RWPE2 (cell line): Measurements from ENCODE around the gene BIRC2.

ENCODE experiments used
- ATAC-seq: fragments of 200-7000 bp; cut with Tn5 transposase; 3 replicates; pipeline ENCODE4 v1.9.1; 2021; ENCODE audit warnings: low read depth
- DNase-seq: peaks from one replicate; pipeline ENCODE4 v3.0.0-alpha.2; 2020; ENCODE audit warnings: low spot score
- H3K27ac ChIP-seq: fragments of 450-650 bp; 2 replicates; pipeline ENCODE4 v1.5.1; 2017; ENCODE audit warnings: mild to moderate bottlenecking; ENCODE audit not compliant: poor library complexity, severe bottlenecking
- H3K27me3 ChIP-seq: fragments of 250-450 bp; sonication (Bioruptor Pico); 2 replicates; pipeline ENCODE4 v1.5.1; 2021; ENCODE audit warnings: mild to moderate bottlenecking, moderate library complexity; ENCODE audit not compliant: insufficient read depth, poor library complexity, severe bottlenecking
- H3K36me3 ChIP-seq: fragments of 250-450 bp; sonication (Bioruptor Pico); 2 replicates; pipeline ENCODE4 v1.5.1; 2020; ENCODE audit warnings: low read depth, mild to moderate bottlenecking, moderate library complexity
- H3K4me1 ChIP-seq: fragments of 250-450 bp; sonication (Bioruptor Pico); 2 replicates; pipeline ENCODE4 v1.5.1; 2021; ENCODE audit warnings: mild to moderate bottlenecking, moderate library complexity; ENCODE audit not compliant: insufficient read depth, poor library complexity, severe bottlenecking
- H3K4me3 ChIP-seq: fragments of 250-450 bp; sonication (Bioruptor Pico); 2 replicates; pipeline ENCODE4 v1.5.1; 2021; ENCODE audit warnings: mild to moderate bottlenecking, moderate library complexity; ENCODE audit not compliant: severe bottlenecking
- H3K9me3 ChIP-seq: fragments of 250-450 bp; sonication (Bioruptor Pico); 2 replicates; pipeline ENCODE4 v1.5.1; 2021; ENCODE audit warnings: mild to moderate bottlenecking, moderate library complexity; ENCODE audit not compliant: severe bottlenecking
- TF ChIP-seq, protein P1 (sequence below): fragments of 450-650 bp; IDR thresholded peaks from one replicate; pipeline ENCODE4 v1.5.1; 2017; ENCODE audit warnings: mild to moderate bottlenecking, moderate library complexity; ENCODE audit not compliant: poor library complexity, severe bottlenecking

Gene BIRC2

DNA sequence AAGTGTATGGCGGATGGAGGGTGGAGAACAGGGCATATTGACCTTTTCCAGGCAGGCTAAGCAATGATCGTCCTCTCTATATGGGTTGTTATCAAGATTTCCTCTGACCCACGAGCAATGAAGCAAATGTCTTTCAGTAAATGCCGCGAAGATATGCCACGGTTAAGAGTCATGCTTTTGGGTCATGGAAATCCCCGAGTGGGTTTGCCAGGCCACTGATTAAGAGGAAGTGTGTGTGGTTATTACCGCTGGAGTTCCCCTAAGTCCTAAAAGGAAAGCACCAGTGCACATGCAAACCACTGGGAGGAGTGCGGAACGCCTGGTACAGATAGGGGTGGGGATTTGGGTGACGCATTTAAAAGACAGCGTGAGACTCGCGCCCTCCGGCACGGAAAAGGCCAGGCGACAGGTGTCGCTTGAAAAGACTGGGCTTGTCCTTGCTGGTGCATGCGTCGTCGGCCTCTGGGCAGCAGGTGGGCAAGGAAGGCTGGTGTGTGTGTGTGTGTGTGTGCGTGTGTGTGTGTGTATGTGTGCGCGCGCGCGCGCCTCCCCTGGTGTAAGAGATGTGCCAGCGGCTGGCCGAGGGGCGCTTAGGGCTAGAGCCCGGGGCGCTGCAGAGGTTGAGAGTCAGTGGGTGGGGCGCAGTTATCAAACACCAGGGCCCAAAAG lies 29.8 kb upstream of the BIRC2 start, which contains the start of gene BIRC3:
BIRC3 (plus strand) TSS at position 386 of the 669 bp plus-strand sequence. CDS start 7,026 bp downstream, outside the sequence.
- H3K4me3 ChIP-seq, result peak within 1 kb of the TSS; percentile 36
- H3K36me3 ChIP-seq, result peaks cover 5% of the 10 kb centered on the region
- TF ChIP-seq, protein P1, sequence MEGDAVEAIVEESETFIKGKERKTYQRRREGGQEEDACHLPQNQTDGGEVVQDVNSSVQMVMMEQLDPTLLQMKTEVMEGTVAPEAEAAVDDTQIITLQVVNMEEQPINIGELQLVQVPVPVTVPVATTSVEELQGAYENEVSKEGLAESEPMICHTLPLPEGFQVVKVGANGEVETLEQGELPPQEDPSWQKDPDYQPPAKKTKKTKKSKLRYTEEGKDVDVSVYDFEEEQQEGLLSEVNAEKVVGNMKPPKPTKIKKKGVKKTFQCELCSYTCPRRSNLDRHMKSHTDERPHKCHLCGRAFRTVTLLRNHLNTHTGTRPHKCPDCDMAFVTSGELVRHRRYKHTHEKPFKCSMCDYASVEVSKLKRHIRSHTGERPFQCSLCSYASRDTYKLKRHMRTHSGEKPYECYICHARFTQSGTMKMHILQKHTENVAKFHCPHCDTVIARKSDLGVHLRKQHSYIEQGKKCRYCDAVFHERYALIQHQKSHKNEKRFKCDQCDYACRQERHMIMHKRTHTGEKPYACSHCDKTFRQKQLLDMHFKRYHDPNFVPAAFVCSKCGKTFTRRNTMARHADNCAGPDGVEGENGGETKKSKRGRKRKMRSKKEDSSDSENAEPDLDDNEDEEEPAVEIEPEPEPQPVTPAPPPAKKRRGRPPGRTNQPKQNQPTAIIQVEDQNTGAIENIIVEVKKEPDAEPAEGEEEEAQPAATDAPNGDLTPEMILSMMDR, result peak; percentile 40
- ATAC-seq (peak; percentile 95), DNase-seq (peak; percentile 88)
- H3K9me3 ChIP-seq, result no peaks in the 10 kb centered on the region
- H3K4me1 ChIP-seq, result peaks cover 38% of the 10 kb centered on the region
- H3K27me3 ChIP-seq, result no peaks in the 10 kb centered on the region
- H3K27ac ChIP-seq, result peak within 1 kb of the TSS; percentile 80

DNA sequence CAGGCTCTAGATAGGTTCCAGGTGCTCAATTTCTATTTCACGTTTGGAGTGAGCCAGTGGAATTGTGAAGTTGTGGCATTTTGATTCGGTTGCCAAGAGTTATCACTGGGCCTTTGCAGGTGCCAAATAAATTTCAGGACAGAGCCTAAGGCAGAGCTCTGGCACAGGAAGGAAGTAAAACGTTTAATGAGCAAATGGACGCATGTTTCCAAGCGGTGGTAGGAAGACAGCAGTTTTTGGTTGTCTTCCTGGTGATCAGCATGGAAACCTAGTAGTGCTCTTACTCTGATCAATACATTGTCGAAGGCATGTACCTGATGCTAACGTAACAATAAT lies 29.3 kb upstream of the BIRC2 start:
- H3K27me3 ChIP-seq, result no peaks in the 10 kb centered on the region
- ATAC-seq (peak; percentile 20; the same call in 2 of the 3 replicates), DNase-seq (no peak)
- H3K9me3 ChIP-seq, result no peaks in the 10 kb centered on the region
- peak overlapping the region; percentile 36 for H3K4me3 ChIP-seq
- peaks cover 39% of the 10 kb centered on the region for H3K4me1 ChIP-seq
- TF ChIP-seq, protein P1, result peak; percentile 2
- peaks cover 6% of the 10 kb centered on the region for H3K36me3 ChIP-seq
- H3K27ac ChIP-seq, result peak overlapping the region; percentile 80

DNA sequence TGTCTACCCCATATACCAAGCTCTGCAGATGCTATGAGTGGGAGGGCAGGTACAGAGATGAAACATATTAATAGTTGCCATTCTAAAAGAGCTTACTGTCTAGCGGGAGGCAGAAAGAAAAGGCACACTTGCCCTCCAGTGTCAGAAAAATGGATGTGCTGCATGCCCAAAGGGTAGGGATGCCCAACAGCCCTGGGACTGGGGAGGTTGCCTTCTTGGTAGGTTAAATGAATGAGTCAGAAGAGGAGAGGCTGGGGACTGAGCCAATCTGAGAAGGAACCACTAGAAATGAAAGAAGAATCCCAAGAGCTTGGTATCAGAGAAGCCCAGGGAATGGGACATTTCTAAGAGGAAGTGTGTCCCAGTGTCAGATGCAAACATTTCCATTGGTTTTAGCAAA lies 28.5 kb upstream of the BIRC2 start:
- ATAC-seq, result no peak
- no peaks in the 10 kb centered on the region for H3K9me3 ChIP-seq
- no peaks in the 10 kb centered on the region for H3K27me3 ChIP-seq
- H3K4me1 ChIP-seq, result peaks cover 42% of the 10 kb centered on the region
- no peak overlapping the region for H3K4me3 ChIP-seq
- TF ChIP-seq, protein P1, result no peak
- DNase-seq, result no peak
- H3K27ac ChIP-seq, result peak overlapping the region; percentile 80
- H3K36me3 ChIP-seq, result peaks cover 6% of the 10 kb centered on the region

DNA sequence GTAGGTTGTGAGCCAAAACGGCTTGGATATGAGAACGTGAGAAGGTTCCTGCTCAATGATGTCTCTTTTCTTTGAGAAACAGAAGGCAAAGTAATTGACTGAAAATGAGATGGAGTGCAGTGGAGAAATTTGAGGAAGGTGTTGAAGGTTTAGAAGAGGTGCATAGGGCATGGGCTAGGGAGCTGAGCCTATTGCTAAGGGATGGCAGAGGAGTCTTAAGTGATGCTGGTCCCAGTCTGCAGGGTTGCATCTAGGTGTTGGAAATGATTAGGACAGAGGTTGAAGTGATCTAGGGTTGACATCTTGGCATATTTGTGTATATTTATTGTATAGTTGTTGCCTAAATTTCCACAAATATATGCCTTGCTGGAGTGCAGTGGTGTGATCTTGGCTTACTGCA lies 27.5 kb upstream of the BIRC2 start:
- DNase-seq (no peak), ATAC-seq (no peak)
- Histone ChIP-seq H3K27ac (peak overlapping the region; percentile 86), H3K4me1 (peaks cover 50% of the 10 kb centered on the region), H3K27me3 (no peaks in the 10 kb centered on the region), H3K9me3 (no peaks in the 10 kb centered on the region), H3K36me3 (peaks cover 6% of the 10 kb centered on the region), H3K4me3 (no peak overlapping the region)
- TF ChIP-seq, protein P1, result no peak

DNA sequence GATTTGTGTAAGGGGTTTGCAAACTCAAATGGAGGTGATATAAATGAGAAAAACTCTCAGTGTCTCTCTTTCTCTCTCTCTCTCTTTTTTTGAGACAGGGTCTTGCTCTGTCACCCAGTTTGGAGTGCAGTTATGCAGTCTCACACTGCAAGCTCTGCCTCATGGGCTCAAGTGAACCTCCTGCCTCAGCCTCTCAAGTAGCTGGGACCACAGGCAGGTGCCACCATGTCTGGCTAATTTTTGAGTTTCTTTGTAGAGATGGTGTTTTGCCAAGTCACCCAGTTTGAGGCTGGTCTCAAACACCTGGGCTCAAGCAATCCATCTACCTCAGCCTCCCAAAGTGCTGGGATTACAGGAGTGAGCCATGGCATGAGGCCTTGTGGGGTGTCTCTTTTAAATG lies 26.8 kb upstream of the BIRC2 start:
- peak overlapping the region; percentile 86 for H3K27ac ChIP-seq
- no peak overlapping the region for H3K4me3 ChIP-seq
- peaks cover 50% of the 10 kb centered on the region for H3K4me1 ChIP-seq
- H3K9me3 ChIP-seq, result no peaks in the 10 kb centered on the region
- TF ChIP-seq, protein P1, result no peak
- DNase-seq, result no peak
- no peaks in the 10 kb centered on the region for H3K27me3 ChIP-seq
- no peak for ATAC-seq
- H3K36me3 ChIP-seq, result peaks cover 10% of the 10 kb centered on the region
